ENCODE data around the gene GIMAP6.
"Not testable (repeated sequence)": the region's sequence is repeated elsewhere in the genome, so short reads cannot be mapped to it uniquely, and the experiment has no call there.

The GIMAP6 gene

GRCh38 chr7:150580638-150581394, 51.4 kb downstream of the GIMAP6 start:
- Histone ChIP-seq H3K27ac (no peak overlapping the region), H3K4me3 (no peak overlapping the region), H3K9me3 (ENCODE audit: low read depth, low read length) (no peaks in the 10 kb centered on the region), H3K36me3 (ENCODE audit: insufficient read depth, low read length) (no peaks in the 10 kb centered on the region), H3K9ac (ENCODE audit: insufficient read length) (no peak overlapping the region)
- TF ChIP-seq EZH2 (IDR thresholded peaks at IDR 0.05) (no peak), POLR2AphosphoS5 (IDR thresholded peaks at IDR 0.05; ENCODE audit: borderline replicate concordance, low read depth, low read length) (no peak), FOXP2 (optimal IDR thresholded peaks at IDR 0.05; ENCODE audit: control extremely low read depth, extremely low read length, insufficient read depth) (no peak)
- DNase-seq (ENCODE audit: low read depth, low spot score): no peak

DNA sequence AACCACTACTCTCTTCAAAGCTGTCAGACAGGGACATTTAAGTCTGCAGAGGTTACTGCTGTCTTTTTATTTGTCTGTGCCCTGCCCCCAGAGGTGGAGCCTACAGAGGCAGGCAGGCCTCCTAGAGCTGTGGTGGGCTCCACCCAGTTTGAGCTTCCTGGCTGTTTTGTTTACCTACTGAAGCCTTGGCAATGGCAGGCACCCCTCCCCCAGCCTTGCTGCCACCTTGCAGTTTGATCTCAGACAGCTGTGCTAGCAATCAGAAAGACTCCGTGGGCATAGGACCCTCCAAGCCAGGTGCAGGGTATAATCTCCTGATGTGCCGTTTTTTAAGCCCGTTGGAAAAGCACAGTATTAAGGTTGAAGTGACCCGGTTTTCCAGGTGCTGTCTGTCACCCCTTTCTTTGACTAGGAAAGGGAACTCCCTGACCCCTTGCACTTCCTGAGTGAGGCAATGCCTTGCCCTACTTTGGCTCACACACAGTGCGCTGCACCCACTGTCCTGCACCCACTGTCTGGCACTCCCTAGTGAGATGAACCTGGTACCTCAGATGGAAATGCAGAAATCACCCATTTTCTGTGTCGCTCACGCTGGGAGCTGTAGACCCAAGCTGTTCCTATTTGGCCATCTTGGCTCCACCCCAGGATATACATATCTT, 52.1 kb downstream of the GIMAP6 start:
- not testable (repeated sequence) for DNase-seq (ENCODE audit: low read depth, low spot score); H3K9ac ChIP-seq (ENCODE audit: insufficient read length); H3K36me3 ChIP-seq (ENCODE audit: insufficient read depth, low read length); H3K27ac ChIP-seq; H3K9me3 ChIP-seq (ENCODE audit: low read depth, low read length); H3K4me3 ChIP-seq
